GM23338 (cell line): Measurements from ENCODE around the gene PDE4D. TPM values are rescaled to one million over a fixed set of nuclear protein-coding genes. Genes with fewer than 3 reads are reported as not detected.

ENCODE experiments used
- ATAC-seq: fragments of 200-7000 bp; cut with Tn5 transposase; 3 replicates; pipeline ENCODE4 v1.9.1; 2020
- DNase-seq: peaks from one replicate; pipeline ENCODE4 v3.0.0-alpha.2; 2015; ENCODE audit warnings: low spot score
- H2AFZ ChIP-seq: fragments of 200-600 bp; sonication (generic); 2 replicates; pipeline ENCODE4 v1.8.0; 2016; ENCODE audit warnings: antibody characterized with exemption, mild to moderate bottlenecking, moderate library complexity
- H3F3A ChIP-seq: fragments of 200-600 bp; sonication (generic); replicated peaks from 2 replicates; pipeline ENCODE4 v1.8.0; 2017; ENCODE audit warnings: antibody characterized with exemption, mixed run types, low read depth
- H3K27ac ChIP-seq: fragments of 200-600 bp; sonication (generic); 2 replicates; pipeline ENCODE4 v1.6.1; 2016; ENCODE audit warnings: low read depth
- H3K27me3 ChIP-seq: fragments of 200-600 bp; sonication (generic); 2 replicates; pipeline ENCODE4 v1.8.0; 2016; ENCODE audit warnings: mild to moderate bottlenecking, mixed run types, moderate library complexity; ENCODE audit not compliant: insufficient read depth
- H3K36me3 ChIP-seq: fragments of 200-600 bp; sonication (generic); 2 replicates; pipeline ENCODE4 v1.8.0; 2016; ENCODE audit warnings: mild to moderate bottlenecking; ENCODE audit not compliant: insufficient read depth
- H3K4me1 ChIP-seq: fragments of 200-600 bp; sonication (generic); 2 replicates; pipeline ENCODE4 v1.8.0; 2016; ENCODE audit warnings: mild to moderate bottlenecking, moderate library complexity; ENCODE audit not compliant: insufficient read depth
- H3K4me2 ChIP-seq: fragments of 200-600 bp; sonication (generic); 2 replicates; pipeline ENCODE4 v1.7.1; 2017; ENCODE audit warnings: mixed run types
- H3K4me3 ChIP-seq: fragments of 200-600 bp; sonication (generic); 2 replicates; pipeline ENCODE4 v1.6.1; 2016; ENCODE audit warnings: mixed run types
- H3K79me2 ChIP-seq: fragments of 200-600 bp; sonication (generic); replicated peaks from 2 replicates; pipeline ENCODE4 v1.8.0; 2017; ENCODE audit warnings: mild to moderate bottlenecking; ENCODE audit not compliant: insufficient read depth
- H3K9me2 ChIP-seq: fragments of 200-600 bp; sonication (generic); 2 replicates; pipeline ENCODE4 v1.8.0; 2017; ENCODE audit not compliant: insufficient read depth
- H4K20me1 ChIP-seq: fragments of 200-600 bp; sonication (generic); replicated peaks from 2 replicates; pipeline ENCODE4 v1.8.0; 2017; ENCODE audit warnings: mild to moderate bottlenecking; ENCODE audit not compliant: insufficient read depth
- H3K27ac Mint-ChIP-seq: 2 replicates; pipeline ENCODE4 v1.8.0; 2020; ENCODE audit warnings: inconsistent platforms, mild to moderate bottlenecking, moderate library complexity, mixed read lengths
- H3K27me3 Mint-ChIP-seq: 3 replicates; pipeline ENCODE4 v1.8.0; 2022; ENCODE audit warnings: low read depth, mild to moderate bottlenecking, moderate library complexity, mixed read lengths, inconsistent platforms; ENCODE audit not compliant: insufficient read depth, poor library complexity
- H3K36me3 Mint-ChIP-seq: 3 replicates; pipeline ENCODE4 v1.8.0; 2021; ENCODE audit warnings: low read depth, mild to moderate bottlenecking, inconsistent platforms, moderate library complexity, mixed read lengths
- H3K4me1 Mint-ChIP-seq: 3 replicates; pipeline ENCODE4 v1.8.0; 2020; ENCODE audit warnings: mild to moderate bottlenecking, inconsistent platforms, mixed read lengths
- H3K4me3 Mint-ChIP-seq: 3 replicates; pipeline ENCODE4 v1.8.0; 2021; ENCODE audit warnings: moderate library complexity, mild to moderate bottlenecking, inconsistent platforms, mixed read lengths
- H3K9me3 Mint-ChIP-seq: 3 replicates; pipeline ENCODE4 v1.8.0; 2020; ENCODE audit warnings: moderate library complexity, mild to moderate bottlenecking, inconsistent platforms, mixed read lengths
- ETS1 ChIP-seq: IDR thresholded peaks from 2 replicates; pipeline ENCODE4 v1.6.1; 2016; ENCODE audit warnings: antibody characterized with exemption
- EZH2 ChIP-seq: fragments of 200-600 bp; sonication (generic); IDR thresholded peaks from one replicate; pipeline ENCODE4 v1.8.0; 2017; ENCODE audit warnings: antibody characterized with exemption, mild to moderate bottlenecking, low read depth; ENCODE audit not compliant: unreplicated experiment
- EZH2phosphoT487 ChIP-seq: fragments of 200-600 bp; sonication (generic); IDR thresholded peaks from one replicate; pipeline ENCODE4 v1.8.1; 2018; ENCODE audit warnings: antibody characterized with exemption; ENCODE audit not compliant: unreplicated experiment
- JUNB ChIP-seq: IDR thresholded peaks from one replicate; pipeline ENCODE4 v1.6.1; 2016; ENCODE audit warnings: antibody characterized with exemption; ENCODE audit not compliant: unreplicated experiment
- REST ChIP-seq: IDR thresholded peaks from one replicate; pipeline ENCODE4 v1.6.1; 2018; ENCODE audit warnings: antibody characterized with exemption; ENCODE audit not compliant: unreplicated experiment
- STAT1 ChIP-seq: IDR thresholded peaks from one replicate; pipeline ENCODE4 v1.6.1; 2016; ENCODE audit warnings: antibody characterized with exemption; ENCODE audit not compliant: unreplicated experiment
- ZNF462 ChIP-seq: fragments of 250-450 bp; sonication (Bioruptor Pico); IDR thresholded peaks from 2 replicates; pipeline ENCODE4 v1.5.0; 2020; ENCODE audit warnings: mild to moderate bottlenecking, moderate library complexity
- polyA plus RNA-seq: library from polyadenylated mRNA; unstranded; fragments of >200 nt; fragmentation: Nextera tagmentation; extraction: Ambion mirVana; gene quantifications from 2 replicates; pipeline ENCODE4 v1.2.1, GENCODE V29; 2016
- total RNA-seq: library from RNA; depleted of rRNA; stranded (reverse); fragments of >200 nt; shearing (Covaris generic); gene quantifications from 2 replicates; pipeline ENCODE4 v1.2.3, GENCODE V29; 2014

PDE4D gene
- total and polyA plus RNA-seq, 2 experiments from 2014 or later, result 2.1 to 4.7 TPM

GRCh38 chr5:59171131-59171530, 722.4 kb downstream of the PDE4D start:
- DNase-seq, result no peak
- Mint-ChIP-seq H3K27me3 (peaks cover 4% of the 10 kb centered on the region), H3K36me3 (no peaks in the 10 kb centered on the region), H3K4me1 (no peaks in the 10 kb centered on the region), H3K27ac (no peak overlapping the region; the same call in 1 of the 2 replicates), H3K9me3 (no peaks in the 10 kb centered on the region), H3K4me3 (no peak overlapping the region)
- no peak overlapping the region for H3K4me3 ChIP-seq
- H3K79me2 ChIP-seq, result no peaks in the 10 kb centered on the region
- H3K36me3 ChIP-seq, result no peaks in the 10 kb centered on the region
- H3F3A ChIP-seq, result no peaks in the 10 kb centered on the region
- no peaks in the 10 kb centered on the region for H4K20me1 ChIP-seq
- no peak overlapping the region for H3K4me2 ChIP-seq
- no peak for ATAC-seq
- H3K27ac ChIP-seq, result no peak overlapping the region
- no peak overlapping the region for H2AFZ ChIP-seq
- H3K27me3 ChIP-seq, result no peaks in the 10 kb centered on the region
- no peaks in the 10 kb centered on the region for H3K9me2 ChIP-seq
- TF ChIP-seq JUNB (no peak), REST (no peak)
- peaks cover 7% of the 10 kb centered on the region; the same call in 1 of the 2 replicates for H3K4me1 ChIP-seq

GRCh38 chr5:59169768-59170150, 723.8 kb downstream of the PDE4D start:
- no peaks in the 10 kb centered on the region for H3K79me2 ChIP-seq
- H3K4me1 ChIP-seq, result peaks cover 7% of the 10 kb centered on the region; the same call in 1 of the 2 replicates
- no peaks in the 10 kb centered on the region for H3K36me3 ChIP-seq
- H3K4me3 ChIP-seq, result no peak overlapping the region
- Mint-ChIP-seq H3K27ac (no peak overlapping the region), H3K4me1 (no peaks in the 10 kb centered on the region), H3K36me3 (no peaks in the 10 kb centered on the region), H3K9me3 (no peaks in the 10 kb centered on the region), H3K4me3 (no peak overlapping the region), H3K27me3 (peaks cover 4% of the 10 kb centered on the region)
- H3K9me2 ChIP-seq, result no peaks in the 10 kb centered on the region
- H3K4me2 ChIP-seq, result no peak overlapping the region
- no peak overlapping the region for H2AFZ ChIP-seq
- no peaks in the 10 kb centered on the region for H4K20me1 ChIP-seq
- no peak overlapping the region for H3K27ac ChIP-seq
- H3F3A ChIP-seq, result no peaks in the 10 kb centered on the region
- H3K27me3 ChIP-seq, result no peaks in the 10 kb centered on the region
- TF ChIP-seq ETS1 (no peak), STAT1 (no peak), ZNF462 (CRISPR knock-in tag) (no peak), EZH2phosphoT487 (no peak), EZH2 (no peak)
- ATAC-seq (no peak), DNase-seq (no peak)
